ENCODE measurements around the gene NBPF9. TPM values are rescaled to one million over a fixed set of nuclear protein-coding genes. Genes with fewer than 3 reads are reported as not detected.
"Not testable (repeated sequence)": the region's sequence is repeated elsewhere in the genome, so short reads cannot be mapped to it uniquely, and the experiment has no call there.

NBPF9 gene, protein sequence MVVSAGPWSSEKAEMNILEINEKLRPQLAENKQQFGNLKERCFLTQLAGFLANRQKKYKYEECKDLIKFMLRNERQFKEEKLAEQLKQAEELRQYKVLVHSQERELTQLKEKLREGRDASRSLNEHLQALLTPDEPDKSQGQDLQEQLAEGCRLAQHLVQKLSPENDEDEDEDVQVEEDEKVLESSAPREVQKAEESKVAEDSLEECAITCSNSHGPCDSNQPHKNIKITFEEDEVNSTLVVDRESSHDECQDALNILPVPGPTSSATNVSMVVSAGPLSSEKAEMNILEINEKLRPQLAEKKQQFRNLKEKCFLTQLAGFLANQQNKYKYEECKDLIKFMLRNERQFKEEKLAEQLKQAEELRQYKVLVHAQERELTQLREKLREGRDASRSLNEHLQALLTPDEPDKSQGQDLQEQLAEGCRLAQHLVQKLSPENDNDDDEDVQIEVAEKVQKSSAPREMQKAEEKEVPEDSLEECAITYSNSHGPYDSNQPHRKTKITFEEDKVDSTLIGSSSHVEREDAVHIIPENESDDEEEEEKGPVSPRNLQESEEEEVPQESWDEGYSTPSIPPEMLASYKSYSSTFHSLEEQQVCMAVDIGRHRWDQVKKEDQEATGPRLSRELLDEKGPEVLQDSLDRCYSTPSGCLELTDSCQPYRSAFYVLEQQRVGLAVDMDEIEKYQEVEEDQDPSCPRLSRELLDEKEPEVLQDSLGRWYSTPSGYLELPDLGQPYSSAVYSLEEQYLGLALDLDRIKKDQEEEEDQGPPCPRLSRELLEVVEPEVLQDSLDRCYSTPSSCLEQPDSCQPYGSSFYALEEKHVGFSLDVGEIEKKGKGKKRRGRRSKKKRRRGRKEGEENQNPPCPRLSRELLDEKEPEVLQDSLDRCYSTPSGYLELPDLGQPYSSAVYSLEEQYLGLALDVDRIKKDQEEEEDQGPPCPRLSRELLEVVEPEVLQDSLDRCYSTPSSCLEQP (N-terminal part only)
- 25.0 TPM for total RNA-seq (ENCODE audit: unreplicated experiment)
- long read RNA-seq, partial matches to known transcripts = 0 of 2 reads
- long read RNA-seq, other reads (novel, unspliced or antisense) = 2 of 2 reads

DNA sequence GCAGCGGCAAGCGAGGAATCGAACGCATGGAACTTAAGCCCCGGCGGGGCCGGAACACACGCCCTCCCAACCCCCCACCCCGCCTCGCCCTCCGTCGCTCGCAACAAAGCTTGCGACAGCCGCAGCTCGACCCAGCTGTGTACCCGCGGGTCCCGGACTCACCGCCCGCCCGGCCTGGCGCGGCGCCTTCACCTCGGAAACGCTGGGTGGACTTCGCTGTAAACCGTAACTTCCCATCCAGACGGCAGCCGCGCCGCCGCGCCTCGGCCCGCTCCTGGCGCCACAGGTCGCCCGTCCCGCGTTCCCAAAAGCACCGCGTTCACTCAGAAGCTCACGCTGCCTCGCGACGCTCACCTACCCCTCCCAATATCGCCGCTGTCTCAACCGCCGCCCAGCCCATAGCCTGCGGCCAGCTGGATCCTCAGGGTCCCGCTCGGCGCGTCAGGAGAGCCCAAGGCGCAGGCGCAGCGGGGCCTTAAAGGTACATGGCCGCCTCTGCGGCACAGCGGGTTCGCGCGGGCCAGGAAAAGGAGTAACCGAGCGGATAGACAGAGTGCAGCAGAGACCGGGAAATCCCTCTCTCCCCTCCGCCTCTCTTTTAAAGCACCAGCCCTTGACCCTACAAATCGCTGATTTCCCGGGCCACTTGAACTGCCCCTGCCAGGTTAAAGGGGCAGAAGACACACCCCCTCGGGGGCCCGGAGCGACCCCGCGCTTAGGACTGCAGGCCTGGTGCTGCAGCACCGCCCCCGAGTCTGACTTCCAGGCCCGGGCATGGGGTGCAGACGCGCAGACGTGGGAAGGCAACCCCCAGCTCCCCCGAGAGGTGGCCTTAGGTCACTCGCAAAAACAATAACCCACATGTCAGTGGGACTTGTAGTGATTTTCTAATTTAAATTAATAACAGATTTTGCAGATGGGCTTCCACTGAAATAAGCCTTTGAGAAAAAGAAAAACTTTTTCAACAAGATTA, at the start of gene NBPF9:
Gene NBPF9 (minus strand): TSS at position 443 of the 973 bp plus-strand sequence. CDS start 21,412 bp downstream, outside the sequence.
- peak within 1 kb of the TSS; percentile 89 for H3K27ac Mint-ChIP-seq (ENCODE audit: unreplicated experiment)
- DNase-seq = peak; percentile 75
- H3K4me3 Mint-ChIP-seq (ENCODE audit: unreplicated experiment) = peak within 1 kb of the TSS; percentile 97
- not testable (repeated sequence) for H3K36me3 Mint-ChIP-seq (ENCODE audit: unreplicated experiment); H3K27me3 Mint-ChIP-seq (ENCODE audit: unreplicated experiment); H3K9me3 Mint-ChIP-seq (ENCODE audit: unreplicated experiment); H3K4me1 Mint-ChIP-seq (ENCODE audit: low read depth, unreplicated experiment)

GRCh38 chr1:149149909-149150308, 46.6 kb upstream of the NBPF9 start:
- not testable (repeated sequence) for H3K27ac Mint-ChIP-seq (ENCODE audit: unreplicated experiment); H3K4me3 Mint-ChIP-seq (ENCODE audit: unreplicated experiment); H3K27me3 Mint-ChIP-seq (ENCODE audit: unreplicated experiment); H3K9me3 Mint-ChIP-seq (ENCODE audit: unreplicated experiment); DNase-seq; H3K4me1 Mint-ChIP-seq (ENCODE audit: low read depth, unreplicated experiment); H3K36me3 Mint-ChIP-seq (ENCODE audit: unreplicated experiment)

DNA sequence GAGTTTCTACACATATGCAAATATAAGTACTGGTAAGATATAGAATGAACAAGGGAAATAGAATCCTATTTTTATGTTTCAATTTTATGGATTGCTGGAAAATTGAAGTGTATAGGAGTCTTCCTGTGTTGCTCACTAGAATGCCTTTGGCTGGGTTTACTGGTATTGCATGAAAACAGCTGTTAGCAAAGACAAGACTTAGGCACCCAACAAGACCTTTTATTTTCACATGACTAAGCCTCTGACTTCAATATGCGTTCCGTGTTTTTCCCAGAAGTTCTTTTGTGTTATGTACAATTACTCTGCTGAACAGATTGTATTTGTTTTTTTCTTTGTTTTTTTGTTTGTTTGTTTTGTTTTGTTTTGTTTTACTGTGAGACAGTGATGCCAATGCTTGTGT, 34.2 kb upstream of the NBPF9 start:
- not testable (repeated sequence) for H3K36me3 Mint-ChIP-seq (ENCODE audit: unreplicated experiment); H3K4me3 Mint-ChIP-seq (ENCODE audit: unreplicated experiment); H3K27me3 Mint-ChIP-seq (ENCODE audit: unreplicated experiment); H3K9me3 Mint-ChIP-seq (ENCODE audit: unreplicated experiment); H3K27ac Mint-ChIP-seq (ENCODE audit: unreplicated experiment); DNase-seq; H3K4me1 Mint-ChIP-seq (ENCODE audit: low read depth, unreplicated experiment)

GRCh38 chr1:149130938-149131337, 27.6 kb upstream of the NBPF9 start:
- not testable (repeated sequence) for H3K4me1 Mint-ChIP-seq (ENCODE audit: low read depth, unreplicated experiment); H3K9me3 Mint-ChIP-seq (ENCODE audit: unreplicated experiment); H3K27me3 Mint-ChIP-seq (ENCODE audit: unreplicated experiment)

DNA sequence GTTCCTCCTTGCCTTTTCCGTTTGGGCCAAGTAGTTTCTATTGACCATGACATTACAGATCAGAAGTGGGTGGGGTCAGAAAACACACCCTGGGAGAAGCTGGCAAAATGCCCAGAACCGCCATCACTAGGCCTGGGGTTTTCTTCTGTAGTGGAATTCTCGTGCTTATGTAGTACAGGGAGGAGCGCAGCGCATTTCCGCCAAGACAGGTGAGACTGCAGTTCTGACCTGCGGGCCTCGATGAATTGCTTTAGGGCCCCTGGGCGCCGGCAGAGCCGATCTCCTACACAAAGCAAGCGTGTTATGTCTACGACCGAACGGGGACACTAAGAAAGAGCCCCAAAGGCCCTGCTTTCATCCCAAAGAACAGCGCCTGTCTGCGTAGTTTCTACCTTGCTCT, 25.9 kb upstream of the NBPF9 start:
- not testable (repeated sequence) for H3K4me3 Mint-ChIP-seq (ENCODE audit: unreplicated experiment)

More at GRCh38 chr1:149130938-149131337, 27.6 kb upstream of the NBPF9 start:
- not testable (repeated sequence) for H3K4me3 Mint-ChIP-seq (ENCODE audit: unreplicated experiment); H3K36me3 Mint-ChIP-seq (ENCODE audit: unreplicated experiment); DNase-seq; H3K27ac Mint-ChIP-seq (ENCODE audit: unreplicated experiment)

GRCh38 chr1:149126555-149127145, 23.3 kb upstream of the NBPF9 start:
- not testable (repeated sequence) for H3K9me3 Mint-ChIP-seq (ENCODE audit: unreplicated experiment); H3K36me3 Mint-ChIP-seq (ENCODE audit: unreplicated experiment); H3K27ac Mint-ChIP-seq (ENCODE audit: unreplicated experiment); DNase-seq; H3K4me3 Mint-ChIP-seq (ENCODE audit: unreplicated experiment); H3K4me1 Mint-ChIP-seq (ENCODE audit: low read depth, unreplicated experiment); H3K27me3 Mint-ChIP-seq (ENCODE audit: unreplicated experiment)

More for the DNA sequence above, 25.9 kb upstream of the NBPF9 start:
- H3K27ac Mint-ChIP-seq (ENCODE audit: unreplicated experiment); DNase-seq; H3K27me3 Mint-ChIP-seq (ENCODE audit: unreplicated experiment); H3K9me3 Mint-ChIP-seq (ENCODE audit: unreplicated experiment); H3K4me1 Mint-ChIP-seq (ENCODE audit: low read depth, unreplicated experiment); H3K36me3 Mint-ChIP-seq (ENCODE audit: unreplicated experiment): not testable (repeated sequence)

- H3K27ac Mint-ChIP-seq (ENCODE audit: unreplicated experiment); H3K9me3 Mint-ChIP-seq (ENCODE audit: unreplicated experiment): not testable (repeated sequence)
These were observed 20.9 kb upstream of the NBPF9 start for GRCh38 chr1:149123948-149124926.

DNA sequence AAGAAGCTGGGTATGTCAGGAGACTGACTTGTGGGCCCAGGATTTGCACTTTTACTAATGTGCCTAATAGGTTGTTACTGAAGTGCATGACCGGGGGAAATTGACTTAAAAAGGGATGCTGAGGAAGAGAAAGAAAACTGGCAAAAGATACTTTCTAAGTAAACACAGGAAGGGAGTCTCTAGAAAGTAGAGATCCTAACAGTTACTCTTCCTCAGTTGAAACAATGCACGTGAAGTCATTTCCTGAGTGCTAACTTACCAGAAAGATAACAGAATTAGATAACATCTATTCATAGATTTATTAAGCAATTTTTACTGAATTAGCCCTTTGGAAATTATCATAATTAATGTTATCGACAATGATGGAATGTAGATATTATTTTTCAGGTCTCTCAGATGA, 9.5 kb upstream of the NBPF9 start:
- not testable (repeated sequence) for H3K36me3 Mint-ChIP-seq (ENCODE audit: unreplicated experiment); H3K9me3 Mint-ChIP-seq (ENCODE audit: unreplicated experiment); H3K27me3 Mint-ChIP-seq (ENCODE audit: unreplicated experiment); H3K4me3 Mint-ChIP-seq (ENCODE audit: unreplicated experiment); H3K27ac Mint-ChIP-seq (ENCODE audit: unreplicated experiment); DNase-seq; H3K4me1 Mint-ChIP-seq (ENCODE audit: low read depth, unreplicated experiment)

More at GRCh38 chr1:149123948-149124926, 20.9 kb upstream of the NBPF9 start:
- H3K27me3 Mint-ChIP-seq (ENCODE audit: unreplicated experiment); H3K4me3 Mint-ChIP-seq (ENCODE audit: unreplicated experiment); DNase-seq; H3K4me1 Mint-ChIP-seq (ENCODE audit: low read depth, unreplicated experiment); H3K36me3 Mint-ChIP-seq (ENCODE audit: unreplicated experiment): not testable (repeated sequence)

DNA sequence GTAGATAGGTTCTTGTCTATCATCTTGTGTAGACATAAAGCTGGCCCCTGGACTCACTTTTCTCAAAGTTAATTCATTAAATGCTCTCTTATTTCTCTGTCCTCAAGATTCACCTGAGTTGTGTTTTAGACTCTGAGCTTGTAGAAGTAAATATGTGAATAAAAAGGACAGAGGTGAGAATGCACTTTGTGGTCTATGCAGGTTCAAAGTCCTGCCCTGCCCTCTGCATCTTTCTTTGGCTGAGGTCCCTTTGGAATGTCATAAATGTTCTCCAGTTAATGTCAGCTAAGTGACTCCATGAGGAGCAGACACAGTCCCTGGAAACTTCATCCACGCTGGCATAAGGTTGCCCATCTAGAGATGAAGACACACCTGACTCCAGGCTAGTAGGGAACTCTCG, 7.0 kb upstream of the NBPF9 start:
- DNase-seq; H3K27ac Mint-ChIP-seq (ENCODE audit: unreplicated experiment); H3K4me3 Mint-ChIP-seq (ENCODE audit: unreplicated experiment); H3K27me3 Mint-ChIP-seq (ENCODE audit: unreplicated experiment); H3K36me3 Mint-ChIP-seq (ENCODE audit: unreplicated experiment); H3K4me1 Mint-ChIP-seq (ENCODE audit: low read depth, unreplicated experiment); H3K9me3 Mint-ChIP-seq (ENCODE audit: unreplicated experiment): not testable (repeated sequence)

DNA sequence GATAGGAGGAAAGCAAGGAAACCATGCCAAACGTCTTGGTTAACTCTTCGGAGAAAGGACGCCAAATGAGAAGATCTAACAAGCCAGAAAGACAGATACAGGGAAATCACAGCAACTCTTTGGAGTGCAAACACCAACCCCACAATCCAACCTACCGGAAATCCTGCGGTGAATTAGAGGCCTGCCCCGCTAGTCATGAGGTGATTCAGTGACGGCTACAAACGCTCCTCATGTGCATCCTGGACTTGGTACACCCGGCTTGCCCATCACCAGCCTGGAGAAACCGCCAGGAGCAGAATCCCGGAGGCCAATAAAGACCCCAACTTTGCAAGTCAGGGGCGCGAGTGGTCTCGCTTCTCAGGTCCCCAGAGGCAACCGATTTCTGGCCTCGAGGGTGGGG, 777 bp downstream of the NBPF9 start:
- H3K4me3 Mint-ChIP-seq (ENCODE audit: unreplicated experiment) = peak overlapping the region; percentile 64
- H3K4me1 Mint-ChIP-seq (ENCODE audit: low read depth, unreplicated experiment); H3K9me3 Mint-ChIP-seq (ENCODE audit: unreplicated experiment); DNase-seq; H3K27me3 Mint-ChIP-seq (ENCODE audit: unreplicated experiment); H3K27ac Mint-ChIP-seq (ENCODE audit: unreplicated experiment); H3K36me3 Mint-ChIP-seq (ENCODE audit: unreplicated experiment): not testable (repeated sequence)

All from glutamatergic neuron (in vitro differentiated cells).